Ramos (cell line): Measurements from ENCODE around the gene BTBD3.

Experiments
- in situ Hi-C: fragments of 300-500 bp; cut with MboI; formaldehyde crosslinking; loops from one replicate; pipeline ENCODE4 v1.14.3; 2022; ENCODE audit warnings: low sequenced_read_pairs; ENCODE audit not compliant: unreplicated experiment

The BTBD3 gene

GRCh38 chr20:11958855-11959254 lies 41.2 kb downstream of the BTBD3 start:
- in situ Hi-C loops: no loop called here

GRCh38 chr20:11965602-11966001 lies 47.9 kb downstream of the BTBD3 start:
- in situ Hi-C loops: no loop called here

- in situ Hi-C loops: no loop called here
These were observed 48.5 kb downstream of the BTBD3 start for GRCh38 chr20:11966186-11966585.

GRCh38 chr20:11970243-11970836 lies 52.6 kb downstream of the BTBD3 start:
- in situ Hi-C loops: no loop called here

GRCh38 chr20:11972478-11972877 lies 54.8 kb downstream of the BTBD3 start:
- in situ Hi-C loops: no loop called here
